Choroid plexus epithelial cell (primary cell): ENCODE results near the gene C7orf33.

Source experiments
- DNase-seq: peaks from one replicate; pipeline ENCODE4 v3.0.0-alpha.2; 2010; ENCODE audit warnings: low read depth
- H3K4me3 ChIP-seq: 2 replicates; pipeline ENCODE4 v1.5.1; 2011; ENCODE audit warnings: low read depth, mild to moderate bottlenecking, control low read depth, low read length, moderate library complexity
- CTCF ChIP-seq: conservative IDR thresholded peaks from 2 replicates; pipeline ENCODE4 v1.5.1; 2011; ENCODE audit warnings: low read depth, mild to moderate bottlenecking, control low read depth, inconsistent platforms, low read length, moderate library complexity

Gene C7orf33

GRCh38 chr7:148625342-148625741 lies 34.8 kb downstream of the C7orf33 start:
- peak; percentile 7 for DNase-seq
- no peak overlapping the region for H3K4me3 ChIP-seq
- no peak for TF ChIP-seq CTCF

- no peak for DNase-seq
- no peak overlapping the region for H3K4me3 ChIP-seq
- no peak for TF ChIP-seq CTCF
These were observed 36.3 kb downstream of the C7orf33 start for GRCh38 chr7:148626828-148627227.

- no peak overlapping the region for H3K4me3 ChIP-seq
- no peak for TF ChIP-seq CTCF
These were observed 37.4 kb downstream of the C7orf33 start for GRCh38 chr7:148628011-148628410.

GRCh38 chr7:148630078-148630477 lies 39.5 kb downstream of the C7orf33 start:
- DNase-seq, result no peak
- no peak for TF ChIP-seq CTCF
- no peak overlapping the region for H3K4me3 ChIP-seq

More at GRCh38 chr7:148628011-148628410, 37.4 kb downstream of the C7orf33 start:
- DNase-seq, result no peak

- no peak for TF ChIP-seq CTCF
- no peak overlapping the region for H3K4me3 ChIP-seq
- DNase-seq, result no peak
These were observed 43.2 kb downstream of the C7orf33 start for GRCh38 chr7:148633761-148634160.

- no peak for TF ChIP-seq CTCF
- no peak overlapping the region for H3K4me3 ChIP-seq
- no peak for DNase-seq
These were observed 46.5 kb downstream of the C7orf33 start for GRCh38 chr7:148637094-148637493.

- no peak for DNase-seq
- TF ChIP-seq CTCF, result no peak
- H3K4me3 ChIP-seq, result no peak overlapping the region
These were observed 55.3 kb downstream of the C7orf33 start for GRCh38 chr7:148645898-148646297.
